Duodenal mucosa (tissue), 2 donors: ENCODE results near the gene E2F3.

Experiments
- H3K27ac ChIP-seq: one replicate; pipeline ENCODE4 v1.7.0; 2013; ENCODE audit warnings: low read depth, low read length
- H3K27me3 ChIP-seq, 2 donors: one replicate each; pipeline ENCODE4 v1.7.0; 2013; ENCODE audit warnings: low read length in 2 of 2, control low read depth in 1 of 2; ENCODE audit not compliant: insufficient read depth in 2 of 2, control insufficient read depth in 1 of 2
- H3K36me3 ChIP-seq, 2 donors: one replicate each; pipeline ENCODE4 v1.7.0; 2013; ENCODE audit warnings: low read length in 2 of 2, control low read depth in 1 of 2; ENCODE audit not compliant: insufficient read depth in 2 of 2, control insufficient read depth in 1 of 2
- H3K4me1 ChIP-seq, 2 donors: one replicate each; pipeline ENCODE4 v1.7.0; 2013; ENCODE audit warnings: low read length in 2 of 2, control low read depth in 1 of 2; ENCODE audit not compliant: insufficient read depth in 2 of 2, control insufficient read depth in 1 of 2
- H3K4me3 ChIP-seq, 2 donors: one replicate each; pipeline ENCODE4 v1.7.0; 2013; ENCODE audit warnings: low read length in 2 of 2, low read depth in 1 of 2
- H3K9ac ChIP-seq, 2 donors: one replicate each; pipeline ENCODE4 v1.7.0; 2013; ENCODE audit warnings: low read length in 2 of 2, low read depth in 1 of 2
- H3K9me3 ChIP-seq, 2 donors: one replicate each; pipeline ENCODE4 v1.7.0; 2013; ENCODE audit warnings: low read length in 2 of 2, control low read depth in 1 of 2; ENCODE audit not compliant: control insufficient read depth in 1 of 2

E2F3 gene

DNA sequence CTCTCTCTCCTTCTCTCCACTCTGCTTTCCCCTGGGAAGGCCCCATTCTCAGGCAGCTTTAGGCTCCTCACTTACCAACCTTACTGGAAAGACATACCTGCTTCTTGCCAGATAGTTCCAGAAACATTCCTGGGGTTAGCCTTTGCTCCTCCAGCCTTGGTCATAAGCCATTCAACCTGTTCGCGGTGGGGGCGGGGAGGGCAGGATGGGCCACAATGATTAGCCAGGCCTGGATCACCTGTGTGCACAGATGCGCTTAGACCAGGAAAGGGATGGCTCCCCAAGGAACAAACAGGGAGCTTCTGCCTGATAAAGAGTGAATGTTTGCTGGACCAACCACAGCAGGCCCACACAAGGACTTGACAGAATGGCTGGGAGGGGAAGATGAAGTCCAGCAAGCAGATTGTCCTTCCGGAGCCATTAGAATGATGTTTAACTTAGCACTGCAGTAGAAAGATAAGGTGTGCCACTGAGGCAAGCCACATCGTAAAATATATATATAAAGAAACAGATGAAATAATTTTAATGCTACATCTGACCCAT is 74.9 kb downstream of the E2F3 start:
- peaks cover 0 to 3% of the 10 kb centered on the region in 2 donors for H3K4me1 ChIP-seq
- no peaks in the 10 kb centered on the region for H3K9me3 ChIP-seq
- no peak overlapping the region for H3K4me3 ChIP-seq
- peaks cover 0 to 20% of the 10 kb centered on the region in 2 donors for H3K36me3 ChIP-seq
- H3K27me3 ChIP-seq: no peaks in the 10 kb centered on the region
- no peak overlapping the region for H3K9ac ChIP-seq
- H3K27ac ChIP-seq: no peak overlapping the region

DNA sequence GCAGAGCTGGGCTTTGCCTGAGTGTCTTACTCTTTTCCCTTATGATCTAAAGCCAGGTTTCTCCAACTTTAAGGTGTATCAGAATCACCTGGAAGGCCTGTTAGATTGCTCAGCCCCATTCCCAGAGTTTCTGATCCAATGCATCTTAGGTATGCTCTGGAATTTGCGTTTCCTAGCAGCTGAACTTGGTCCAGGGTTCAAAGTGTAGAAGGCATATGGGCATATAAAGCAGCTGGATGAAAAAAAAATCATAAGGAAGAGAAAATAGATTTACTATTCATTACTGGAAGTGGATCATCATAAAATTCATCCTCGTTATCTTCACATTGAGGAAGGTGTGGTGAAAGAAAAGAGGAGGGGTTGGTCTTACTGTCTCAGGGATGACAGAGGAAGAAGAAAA is 75.8 kb downstream of the E2F3 start:
- Histone ChIP-seq H3K4me1 (peaks cover 0 to 3% of the 10 kb centered on the region in 2 donors), H3K27me3 (no peaks in the 10 kb centered on the region), H3K9me3 (no peaks in the 10 kb centered on the region), H3K9ac (no peak overlapping the region), H3K36me3 (peaks cover 0 to 24% of the 10 kb centered on the region in 2 donors), H3K4me3 (no peak overlapping the region), H3K27ac (no peak overlapping the region)

DNA sequence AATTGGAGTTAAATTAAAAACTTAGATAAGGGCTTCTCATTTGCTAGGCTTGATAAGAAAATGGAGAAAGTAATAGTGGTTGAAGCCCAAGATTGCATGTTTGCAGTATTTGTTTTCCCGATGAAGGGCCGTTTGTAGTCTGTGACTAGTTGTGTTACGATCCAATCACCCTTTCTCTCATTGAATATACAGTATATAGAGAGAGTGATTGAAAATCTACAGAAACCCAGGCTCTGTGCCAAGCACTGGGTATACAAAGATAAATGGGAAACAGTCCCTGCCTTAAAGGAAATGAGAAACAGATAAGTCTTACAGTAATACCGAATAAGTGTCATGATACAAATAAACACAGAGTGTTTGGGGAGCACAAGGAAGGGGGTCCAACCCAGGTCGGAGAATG is 77.4 kb downstream of the E2F3 start:
- Histone ChIP-seq H3K27me3 (no peaks in the 10 kb centered on the region), H3K4me1 (peaks cover 0 to 3% of the 10 kb centered on the region in 2 donors), H3K4me3 (no peak overlapping the region)

DNA sequence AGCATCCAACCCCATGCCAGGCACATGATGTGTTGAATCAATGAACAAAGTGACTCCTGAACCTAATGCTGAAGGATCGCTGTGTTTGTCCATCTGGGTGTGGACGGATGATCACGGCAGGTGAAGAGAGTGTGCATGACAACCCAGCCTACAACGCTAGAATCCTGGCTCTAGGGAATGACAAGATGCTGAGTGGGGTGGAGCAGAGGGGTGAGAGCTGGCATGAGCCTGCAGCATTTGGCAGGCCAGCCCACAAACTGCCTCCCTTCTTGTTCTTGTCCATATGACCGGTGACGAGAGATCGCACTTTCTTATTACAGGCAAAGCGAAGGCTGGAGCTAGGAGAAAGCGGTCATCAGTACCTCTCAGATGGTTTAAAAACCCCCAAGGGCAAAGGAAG is 77.8 kb downstream of the E2F3 start:
- peaks cover 0 to 24% of the 10 kb centered on the region in 2 donors for H3K36me3 ChIP-seq
- no peak overlapping the region for H3K27ac ChIP-seq
- H3K27me3 ChIP-seq: no peaks in the 10 kb centered on the region
- no peak overlapping the region for H3K4me3 ChIP-seq
- H3K9me3 ChIP-seq: no peaks in the 10 kb centered on the region
- H3K9ac ChIP-seq: no peak overlapping the region
- peaks cover 0 to 3% of the 10 kb centered on the region in 2 donors for H3K4me1 ChIP-seq

More for the DNA sequence above, 77.4 kb downstream of the E2F3 start:
- H3K9ac ChIP-seq: no peak overlapping the region
- no peaks in the 10 kb centered on the region for H3K9me3 ChIP-seq
- no peak overlapping the region for H3K27ac ChIP-seq
- H3K36me3 ChIP-seq: peaks cover 0 to 24% of the 10 kb centered on the region in 2 donors

DNA sequence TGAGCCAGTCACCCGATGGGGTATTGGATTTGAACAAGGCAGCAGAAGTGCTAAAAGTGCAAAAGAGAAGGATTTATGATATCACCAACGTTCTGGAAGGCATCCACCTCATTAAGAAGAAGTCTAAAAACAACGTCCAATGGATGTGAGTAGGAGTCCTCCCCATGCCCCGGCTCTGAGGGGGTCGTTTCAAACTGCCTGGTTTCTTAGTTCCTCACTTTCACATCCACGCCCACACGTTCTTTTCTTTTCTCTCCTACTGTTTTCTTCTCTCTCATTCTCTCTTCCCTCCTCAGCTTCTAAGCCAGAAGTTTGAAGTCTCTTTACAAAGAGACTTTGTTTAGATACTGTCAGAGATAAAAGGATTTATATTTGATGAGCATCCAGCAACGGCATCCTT is 79.6 kb downstream of the E2F3 start:
- Histone ChIP-seq H3K9ac (no peak overlapping the region), H3K36me3 (peaks cover 0 to 27% of the 10 kb centered on the region in 2 donors), H3K27me3 (no peaks in the 10 kb centered on the region), H3K4me1 (peaks cover 0 to 3% of the 10 kb centered on the region in 2 donors), H3K9me3 (no peaks in the 10 kb centered on the region), H3K27ac (no peak overlapping the region), H3K4me3 (no peak overlapping the region)

DNA sequence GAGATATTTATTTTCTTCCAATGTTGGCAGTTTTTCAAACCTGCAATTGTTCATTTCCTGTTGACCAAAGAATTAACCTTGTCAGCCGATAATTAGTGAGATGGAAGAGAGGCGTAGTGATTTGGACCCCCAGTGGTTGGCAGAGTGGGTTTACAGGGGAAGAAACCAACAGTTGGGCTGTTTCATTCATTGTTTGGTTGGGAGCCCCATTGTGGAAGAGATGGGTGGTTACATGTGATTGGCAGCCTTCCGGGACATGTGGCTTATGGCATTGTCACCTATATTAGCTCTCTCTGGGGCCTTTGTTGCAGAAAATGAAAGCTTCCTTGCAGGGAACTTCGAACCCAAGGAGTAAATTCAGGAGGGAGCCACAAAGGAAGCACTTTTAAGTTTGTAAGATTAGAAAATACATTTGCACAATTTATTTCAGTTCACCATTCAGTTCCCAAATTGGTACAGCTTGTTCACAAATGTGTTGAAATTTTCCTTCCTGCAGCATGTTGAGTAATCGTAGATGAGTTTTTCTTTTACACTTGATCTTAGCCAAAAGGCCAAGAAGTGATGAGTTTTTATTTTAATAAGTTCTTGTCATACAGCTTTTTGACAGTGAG is 82.3 kb downstream of the E2F3 start:
- Histone ChIP-seq H3K27ac (no peak overlapping the region), H3K36me3 (peaks cover 8 to 39% of the 10 kb centered on the region in 2 donors), H3K9me3 (no peaks in the 10 kb centered on the region), H3K4me1 (no peaks in the 10 kb centered on the region), H3K4me3 (no peak overlapping the region), H3K27me3 (no peaks in the 10 kb centered on the region), H3K9ac (no peak overlapping the region)

DNA sequence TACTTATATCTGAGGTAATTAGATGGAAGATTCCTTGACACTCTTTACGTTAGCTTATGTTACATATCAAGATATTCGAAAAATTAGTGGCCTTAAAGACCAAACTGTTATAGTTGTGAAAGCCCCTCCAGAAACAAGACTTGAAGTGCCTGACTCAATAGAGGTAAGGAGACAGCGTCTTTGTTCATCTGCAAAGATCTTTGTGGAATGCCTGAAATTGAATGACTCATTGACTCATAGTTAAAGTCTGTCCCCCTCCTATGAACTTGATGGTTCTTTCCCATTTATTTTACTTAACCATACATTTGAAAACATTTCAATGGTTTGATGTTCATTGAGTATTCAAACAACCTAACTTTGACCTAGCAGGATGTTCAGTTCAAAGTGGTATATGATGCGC is 85.0 kb downstream of the E2F3 start:
- Histone ChIP-seq H3K27ac (no peak overlapping the region), H3K4me1 (no peaks in the 10 kb centered on the region), H3K9me3 (no peaks in the 10 kb centered on the region), H3K36me3 (peaks cover 15 to 39% of the 10 kb centered on the region in 2 donors), H3K27me3 (no peaks in the 10 kb centered on the region), H3K4me3 (no peak overlapping the region), H3K9ac (no peak overlapping the region)

DNA sequence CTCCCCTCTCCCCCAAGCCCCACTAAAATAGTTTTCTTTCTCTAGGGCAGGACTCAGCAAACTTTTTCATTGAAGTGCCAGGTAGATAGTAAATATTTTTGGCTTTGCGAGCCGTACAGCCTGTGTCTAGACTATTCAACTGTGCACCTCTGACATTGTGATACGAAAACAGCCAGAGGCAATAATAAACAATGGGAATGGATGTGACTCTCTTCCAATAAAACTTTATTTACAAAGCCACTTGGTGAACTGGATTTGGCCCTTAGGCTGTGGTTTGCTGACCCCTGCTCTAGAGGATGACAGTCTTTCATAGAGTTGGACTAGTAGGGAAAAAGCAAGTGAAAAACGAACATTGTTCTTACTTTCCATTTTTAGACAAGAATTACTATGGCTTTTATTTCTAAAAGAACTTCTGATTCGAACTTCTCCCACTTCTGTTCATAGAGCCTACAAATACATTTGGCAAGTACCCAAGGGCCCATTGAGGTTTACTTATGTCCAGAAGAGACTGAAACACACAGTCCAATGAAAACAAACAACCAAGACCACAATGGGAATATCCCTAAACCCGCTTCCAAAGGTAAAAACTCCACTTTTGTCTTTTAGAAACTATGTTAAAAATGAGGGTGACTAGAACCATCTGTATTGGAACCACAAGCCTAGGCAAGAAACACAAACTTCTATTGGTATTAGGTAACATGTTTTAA is 86.1 kb downstream of the E2F3 start:
- Histone ChIP-seq H3K4me1 (no peaks in the 10 kb centered on the region), H3K36me3 (peaks cover 16 to 38% of the 10 kb centered on the region in 2 donors), H3K9me3 (no peaks in the 10 kb centered on the region), H3K4me3 (no peak overlapping the region), H3K27me3 (no peaks in the 10 kb centered on the region), H3K9ac (no peak overlapping the region), H3K27ac (no peak overlapping the region)

DNA sequence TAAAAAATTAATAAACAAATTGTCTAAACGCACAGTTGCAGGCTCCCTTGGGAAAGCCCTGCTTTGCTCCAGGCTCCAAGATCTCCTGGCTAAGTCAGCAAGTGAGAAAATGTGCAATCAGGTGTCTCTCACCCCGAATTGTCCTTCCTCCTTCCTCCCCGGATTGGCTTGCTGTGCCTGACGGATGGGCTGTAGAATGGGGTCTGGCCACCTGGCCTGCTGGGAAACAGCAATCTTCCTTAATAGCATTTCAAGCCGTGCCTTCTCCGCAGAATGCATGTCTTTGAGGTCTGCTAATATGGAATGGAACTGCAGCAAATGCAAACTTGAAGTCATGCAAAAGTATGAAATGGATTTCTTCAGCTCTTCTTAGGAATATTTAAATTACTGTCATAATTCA is 88.9 kb downstream of the E2F3 start:
- H3K4me1 ChIP-seq: no peaks in the 10 kb centered on the region

DNA sequence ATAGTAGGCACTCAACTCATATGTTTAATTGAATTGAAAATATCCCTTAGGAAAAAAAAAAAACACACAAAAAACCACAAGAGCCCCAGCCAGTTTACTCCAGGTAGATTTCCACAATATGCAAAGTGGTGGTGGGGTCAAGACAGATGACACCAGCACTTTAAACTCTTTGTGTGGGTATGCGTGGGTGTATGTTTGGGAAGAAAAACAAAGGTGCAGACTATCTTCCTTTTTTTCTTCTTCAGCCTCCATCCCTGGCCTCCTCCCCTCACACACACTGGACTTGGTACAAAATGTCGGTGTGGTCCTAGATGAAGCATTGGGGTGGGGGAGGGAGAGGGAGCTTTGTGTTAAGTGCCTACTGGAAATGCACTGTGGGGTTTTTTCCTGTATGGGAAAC is 90.4 kb downstream of the E2F3 start:
- no peaks in the 10 kb centered on the region for H3K9me3 ChIP-seq
- no peak overlapping the region for H3K27ac ChIP-seq
- H3K27me3 ChIP-seq: no peaks in the 10 kb centered on the region

More for the DNA sequence above, 88.9 kb downstream of the E2F3 start:
- no peaks in the 10 kb centered on the region for H3K9me3 ChIP-seq
- H3K9ac ChIP-seq: no peak overlapping the region
- H3K27me3 ChIP-seq: no peaks in the 10 kb centered on the region
- H3K4me3 ChIP-seq: no peak overlapping the region
- H3K36me3 ChIP-seq: peaks cover 16 to 32% of the 10 kb centered on the region in 2 donors
- H3K27ac ChIP-seq: no peak overlapping the region

More for the DNA sequence above, 90.4 kb downstream of the E2F3 start:
- Histone ChIP-seq H3K4me1 (no peaks in the 10 kb centered on the region), H3K4me3 (no peak overlapping the region), H3K36me3 (peaks cover 16 to 32% of the 10 kb centered on the region in 2 donors), H3K9ac (no peak overlapping the region)
